ENCODE measurements around the gene GPATCH1.
A peak's percentile ranks its signal among the peaks of the same experiment; 100 is the strongest.

The GPATCH1 gene

DNA sequence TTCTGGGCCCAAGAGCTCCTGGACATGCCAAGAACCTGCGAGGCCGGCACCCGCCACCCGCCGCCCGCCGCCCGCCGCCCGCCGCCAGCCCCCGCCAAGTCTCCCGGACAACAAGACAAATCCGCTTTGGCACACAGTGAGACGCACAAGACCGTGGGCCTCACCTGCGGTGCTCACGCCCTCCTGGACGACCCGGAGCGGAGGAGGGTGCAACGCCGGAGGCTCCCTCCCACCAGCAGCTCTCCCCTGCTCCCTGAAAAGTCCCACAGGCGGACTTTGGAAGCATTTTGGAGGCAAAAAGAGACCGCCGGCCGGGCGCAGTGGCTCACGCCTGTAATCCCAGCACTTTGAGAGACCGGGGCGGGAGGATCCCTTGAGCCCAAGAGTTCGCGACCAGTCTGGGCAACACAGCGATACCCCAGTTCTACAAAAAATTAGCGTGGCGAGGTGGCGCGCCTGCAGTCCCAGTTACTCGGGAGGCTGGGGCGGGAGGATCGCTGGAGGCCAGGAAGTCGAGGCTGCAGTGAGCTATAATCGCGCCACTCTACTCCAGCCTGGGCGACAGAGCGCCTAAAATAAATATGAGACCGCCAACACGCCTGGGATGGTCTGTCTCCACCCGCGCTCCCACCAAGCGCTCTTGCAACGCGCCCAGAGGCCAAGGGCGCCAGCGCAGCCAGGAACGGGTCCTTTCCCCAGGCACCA is 17.1 kb upstream of the GPATCH1 start:
- no peak for DNase-seq

DNA sequence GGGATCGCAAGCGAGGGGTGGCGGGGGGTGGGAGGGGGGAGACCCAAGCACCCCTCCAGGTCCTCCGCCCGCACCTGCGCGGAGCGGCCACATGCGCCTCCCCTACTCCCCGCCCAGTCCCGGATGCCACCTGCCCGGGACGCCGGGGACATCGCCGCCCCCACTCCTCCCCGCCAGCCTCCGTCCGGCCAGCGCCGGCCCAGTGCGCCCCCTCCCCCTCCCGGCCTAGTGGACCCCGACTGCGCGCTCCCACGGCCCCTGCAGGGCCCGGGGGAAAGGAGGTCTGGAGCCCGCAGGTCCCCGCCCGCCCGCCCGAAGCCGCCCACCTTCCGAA is 16.6 kb upstream of the GPATCH1 start:
- no peak for DNase-seq

- peak; percentile 25 for DNase-seq
Observed at GRCh38 chr19:33064792-33065550, 16.0 kb upstream of the GPATCH1 start, which contains the start of gene RHPN2. RHPN2 (minus strand) TSS chr19:33064888; CDS start chr19:33064852, 36 bp downstream.

GRCh38 chr19:33066543-33066942 is 14.4 kb upstream of the GPATCH1 start:
- DNase-seq = no peak

DNA sequence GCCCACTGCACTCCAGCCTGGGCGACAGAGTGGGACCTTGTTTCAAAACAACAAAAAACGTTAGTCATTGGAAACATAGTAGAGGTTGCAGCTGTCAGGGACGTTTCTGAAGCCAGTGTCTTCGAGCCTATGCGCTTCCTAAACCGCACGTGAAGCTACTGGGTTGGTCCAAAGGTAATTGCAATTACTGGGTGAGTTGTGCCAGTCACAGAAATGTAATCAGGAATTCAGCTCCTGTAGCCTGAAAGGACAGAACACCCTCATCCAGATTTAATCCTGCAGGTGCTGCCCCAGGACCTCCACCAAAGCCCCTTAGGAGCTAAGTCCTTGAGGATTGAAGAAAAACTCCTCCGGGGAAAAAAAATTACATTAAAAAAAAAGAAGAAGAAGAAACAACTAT is 13.9 kb upstream of the GPATCH1 start:
- DNase-seq = no peak

DNA sequence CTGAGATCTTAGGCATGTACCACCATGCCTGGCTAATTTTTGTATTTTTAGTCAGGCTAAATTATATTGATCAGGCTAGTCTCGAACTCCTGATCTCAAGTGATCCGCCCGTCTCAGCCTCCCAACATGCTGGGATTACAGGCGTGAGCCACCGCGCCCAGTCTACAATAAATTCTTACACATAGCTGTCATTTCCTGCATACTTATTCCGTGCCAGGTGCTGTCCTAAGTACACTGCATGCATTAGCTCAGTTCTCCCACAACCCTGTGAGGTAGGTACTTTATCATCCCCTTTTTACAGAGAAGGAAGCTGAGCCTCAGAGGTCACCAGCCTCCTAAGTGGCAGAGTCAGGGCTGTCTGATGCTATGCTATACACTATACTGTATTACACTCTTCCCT is 9.1 kb upstream of the GPATCH1 start:
- no peak for DNase-seq

- no peak for DNase-seq
Observed at GRCh38 chr19:33075519-33075918, 5.5 kb upstream of the GPATCH1 start.

DNA sequence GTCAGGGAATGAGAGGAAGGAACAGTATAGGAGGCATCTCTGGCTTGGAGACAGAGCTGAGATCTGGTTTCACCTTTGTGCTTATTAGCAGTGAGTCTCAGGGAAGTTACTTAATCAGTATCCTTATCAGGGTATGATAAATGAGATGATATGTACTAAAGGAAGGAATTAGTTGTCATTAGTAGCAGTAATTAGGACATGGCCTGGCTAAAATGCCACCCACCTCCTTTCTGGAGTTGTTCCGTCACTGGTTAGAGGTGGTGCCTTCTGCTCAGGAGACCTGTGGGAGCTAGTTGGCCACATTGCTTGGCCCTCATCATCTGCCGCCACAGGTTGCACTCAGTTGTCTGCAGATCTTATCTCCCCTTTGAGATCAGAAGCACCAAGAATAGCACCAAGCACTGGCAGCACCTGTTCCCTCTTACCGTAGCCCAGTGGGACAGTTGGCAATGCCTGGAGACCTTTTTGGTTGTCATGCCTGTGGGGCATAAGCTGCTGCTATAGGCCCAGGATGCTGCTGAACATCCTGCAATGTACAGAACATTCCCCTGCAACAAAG is 4.7 kb downstream of the GPATCH1 start:
- no peak for DNase-seq

DNA sequence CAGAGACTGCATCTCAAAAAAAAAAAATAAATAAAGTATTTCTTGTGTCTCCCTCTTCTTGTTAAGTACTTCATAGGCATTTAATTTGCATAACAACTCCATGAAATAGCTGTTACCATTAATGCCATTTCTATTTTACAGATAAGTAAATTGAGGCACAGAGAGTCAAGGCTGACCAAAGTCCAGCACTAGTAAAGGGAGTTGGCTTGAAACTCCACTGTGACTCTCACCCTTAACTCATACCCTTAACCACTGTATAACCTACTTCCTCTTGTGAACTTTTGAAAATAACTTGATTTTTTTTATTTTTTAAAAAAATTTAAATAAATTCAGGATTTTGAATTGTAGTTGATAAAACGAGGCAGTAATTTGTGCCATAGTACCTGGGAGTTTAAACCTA is 6.0 kb downstream of the GPATCH1 start:
- DNase-seq = no peak

DNA sequence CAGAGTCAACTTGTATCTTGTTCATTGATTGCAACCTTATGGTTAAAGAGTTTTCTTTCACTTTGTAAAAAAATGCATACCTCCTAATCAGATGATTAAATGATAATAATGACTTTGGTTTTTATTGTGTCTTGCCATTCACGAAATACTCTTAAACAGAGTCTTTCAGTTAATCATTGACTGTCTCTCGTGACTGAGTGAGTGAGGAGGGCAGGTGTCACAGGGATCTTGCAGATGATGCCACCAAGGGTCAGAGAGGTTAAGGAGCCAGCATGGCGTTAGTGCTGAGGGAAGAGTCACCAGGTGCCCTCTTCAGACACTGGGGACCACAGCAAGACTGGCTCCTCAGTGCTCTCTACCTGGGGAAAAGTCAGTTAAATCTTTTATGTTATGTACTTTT is 8.0 kb downstream of the GPATCH1 start:
- no peak for DNase-seq

GRCh38 chr19:33090179-33090578 is 9.2 kb downstream of the GPATCH1 start:
- no peak for DNase-seq

GRCh38 chr19:33093420-33094210 is 12.6 kb downstream of the GPATCH1 start:
- DNase-seq = no peak

DNA sequence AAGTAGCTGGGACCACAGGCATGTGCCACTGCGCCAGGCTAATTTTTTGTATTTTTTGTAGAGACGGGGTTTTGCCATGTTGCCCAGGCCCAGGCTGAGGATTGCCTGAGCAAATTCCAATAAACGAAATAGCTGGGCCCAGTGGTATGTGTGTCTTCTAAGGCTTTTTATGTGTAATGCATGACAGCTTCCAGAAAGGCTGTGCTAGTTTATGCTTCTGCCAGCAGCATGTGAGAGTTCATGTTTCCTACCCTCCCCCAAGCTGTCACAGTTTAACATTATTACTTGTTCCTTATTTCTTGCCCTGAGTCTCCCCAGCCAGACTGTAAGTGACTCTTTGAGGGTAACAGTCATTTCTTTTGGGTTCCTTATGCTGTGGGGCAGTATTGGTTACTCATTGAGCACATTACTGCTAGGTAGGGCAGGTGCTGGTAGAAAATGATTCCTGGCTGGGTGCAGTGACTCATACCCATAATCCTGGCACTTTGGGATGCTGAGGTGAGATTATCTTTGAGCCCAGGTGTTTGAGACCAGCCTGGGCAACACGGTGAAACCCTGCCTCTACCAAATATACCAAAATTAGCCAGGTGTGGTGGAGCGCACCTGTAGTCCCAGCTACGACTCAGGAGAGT is 13.6 kb downstream of the GPATCH1 start:
- no peak for DNase-seq

- DNase-seq = no peak
Observed at GRCh38 chr19:33096005-33096404, 15.0 kb downstream of the GPATCH1 start.

GRCh38 chr19:33098055-33098534 is 17.1 kb downstream of the GPATCH1 start:
- no peak for DNase-seq

- DNase-seq = no peak
Observed at GRCh38 chr19:33100894-33101644, 20.1 kb downstream of the GPATCH1 start.

- no peak for DNase-seq
Observed at GRCh38 chr19:33102893-33103292, 21.9 kb downstream of the GPATCH1 start.

DNA sequence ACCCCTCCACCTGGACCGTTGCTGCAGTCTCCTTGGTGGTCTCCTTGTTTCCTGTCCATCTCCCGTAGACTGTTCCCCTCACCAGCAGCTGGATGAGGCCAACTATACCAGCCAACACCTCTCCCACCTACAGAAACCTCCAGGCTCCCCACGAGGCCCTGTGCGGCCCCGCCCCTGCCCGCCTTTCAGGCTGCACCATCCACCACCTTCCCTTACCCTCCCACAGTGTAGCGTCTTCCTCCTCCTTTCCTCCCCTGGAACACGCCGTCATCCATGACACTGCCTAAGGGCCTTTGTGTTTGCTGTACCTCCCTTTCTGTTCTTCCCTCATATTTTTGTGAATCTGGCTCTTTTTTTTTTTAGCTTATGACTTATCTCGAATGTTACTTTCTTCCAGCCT is 27.2 kb downstream of the GPATCH1 start:
- DNase-seq = no peak

DNA sequence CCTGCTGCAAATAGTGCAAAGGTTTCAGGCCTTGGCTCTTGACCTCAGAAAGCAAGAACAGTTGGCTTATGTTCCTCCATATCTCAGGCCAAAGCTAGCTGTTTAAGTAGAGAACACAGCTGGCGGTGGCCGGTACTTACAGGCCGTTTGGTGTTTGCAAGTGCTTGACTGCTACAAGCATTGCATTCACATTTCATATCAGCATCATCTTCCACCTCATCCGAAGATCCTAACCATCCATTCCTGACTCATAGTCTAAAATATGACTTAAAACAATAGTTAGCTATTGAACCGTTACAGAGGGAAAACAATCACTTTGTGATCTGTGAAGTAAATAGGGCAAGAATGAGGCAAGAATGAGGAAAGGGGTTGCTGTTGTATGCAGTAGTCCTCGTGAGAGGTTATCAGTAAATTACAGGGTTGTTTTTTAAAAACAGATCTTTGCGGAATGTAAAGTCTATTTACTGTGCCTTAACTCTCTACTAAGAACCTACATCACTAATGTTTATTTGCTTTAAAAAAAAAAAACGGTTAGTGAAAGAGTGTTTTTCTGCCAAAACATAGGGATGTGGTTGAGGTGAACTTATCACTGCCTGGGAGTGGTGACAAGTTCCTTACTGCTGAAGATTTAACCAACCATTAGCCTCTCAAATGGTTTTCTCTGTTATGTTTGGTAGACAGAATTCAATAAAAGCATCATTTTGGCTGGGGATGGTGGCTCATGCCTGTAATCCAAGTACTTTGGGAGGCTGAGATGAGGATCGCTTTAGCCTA is 29.3 kb downstream of the GPATCH1 start:
- DNase-seq = no peak

DNA sequence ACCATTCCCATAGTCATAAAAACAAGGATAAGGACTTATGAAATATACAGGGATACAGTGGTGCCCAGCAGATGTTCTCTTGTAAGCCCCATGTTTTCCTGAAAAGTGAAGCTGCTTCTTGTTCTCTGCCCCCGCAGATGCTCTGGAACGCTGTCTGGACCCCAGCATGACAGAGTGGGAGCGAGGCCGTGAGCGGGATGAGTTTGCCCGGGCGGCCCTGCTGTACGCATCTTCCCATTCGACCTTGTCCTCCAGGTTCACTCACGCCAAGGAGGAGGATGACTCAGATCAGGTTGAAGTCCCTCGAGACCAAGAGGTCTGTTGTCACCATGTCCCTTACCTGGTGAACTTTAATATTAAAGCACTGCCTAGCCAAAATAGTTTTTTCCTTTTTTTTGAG is 30.6 kb downstream of the GPATCH1 start:
- no peak for DNase-seq

DNA sequence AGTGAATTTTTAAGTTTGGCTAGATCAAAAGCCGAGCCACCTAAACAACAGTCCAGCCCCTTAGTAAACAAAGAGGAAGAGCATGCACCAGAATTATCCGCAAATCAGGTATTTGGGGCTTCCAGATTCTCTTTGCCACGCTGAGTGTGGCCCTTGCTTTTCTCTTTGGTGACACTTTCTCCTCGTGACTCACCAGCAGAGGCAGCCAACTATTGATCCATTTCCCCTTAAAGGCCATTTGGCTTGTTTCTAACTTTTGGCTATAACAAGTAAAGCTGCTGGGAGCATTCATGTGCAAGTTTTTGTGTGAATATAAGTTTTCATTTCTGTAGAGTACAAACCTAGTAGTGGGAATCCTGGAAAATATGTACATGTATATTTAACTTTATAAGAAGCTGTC is 33.3 kb downstream of the GPATCH1 start:
- no peak for DNase-seq

All from NCI-H1694 (cell line).